ENCODE measurements around the gene CXCL10.

DNA sequence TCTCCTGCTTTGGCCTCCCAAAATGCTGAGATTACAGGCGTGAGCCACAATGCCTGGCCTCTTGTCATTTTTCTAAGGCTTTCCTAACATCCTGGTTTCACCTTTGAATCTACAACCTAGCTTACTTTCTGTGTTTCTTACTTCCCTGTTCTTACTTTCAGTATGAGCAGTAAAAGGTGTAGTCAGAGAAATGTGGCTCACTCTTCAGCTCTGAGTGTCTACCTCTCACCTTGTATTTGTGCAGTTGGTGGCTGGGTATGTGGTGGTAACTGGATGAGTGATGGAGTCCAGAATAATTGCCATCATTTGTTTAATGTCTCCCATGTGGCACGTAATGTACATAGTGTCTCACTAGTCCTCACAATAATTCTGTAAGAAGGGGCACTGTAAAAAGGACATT lies 31.7 kb upstream of the CXCL10 start:
- TF ChIP-seq, protein P1, sequence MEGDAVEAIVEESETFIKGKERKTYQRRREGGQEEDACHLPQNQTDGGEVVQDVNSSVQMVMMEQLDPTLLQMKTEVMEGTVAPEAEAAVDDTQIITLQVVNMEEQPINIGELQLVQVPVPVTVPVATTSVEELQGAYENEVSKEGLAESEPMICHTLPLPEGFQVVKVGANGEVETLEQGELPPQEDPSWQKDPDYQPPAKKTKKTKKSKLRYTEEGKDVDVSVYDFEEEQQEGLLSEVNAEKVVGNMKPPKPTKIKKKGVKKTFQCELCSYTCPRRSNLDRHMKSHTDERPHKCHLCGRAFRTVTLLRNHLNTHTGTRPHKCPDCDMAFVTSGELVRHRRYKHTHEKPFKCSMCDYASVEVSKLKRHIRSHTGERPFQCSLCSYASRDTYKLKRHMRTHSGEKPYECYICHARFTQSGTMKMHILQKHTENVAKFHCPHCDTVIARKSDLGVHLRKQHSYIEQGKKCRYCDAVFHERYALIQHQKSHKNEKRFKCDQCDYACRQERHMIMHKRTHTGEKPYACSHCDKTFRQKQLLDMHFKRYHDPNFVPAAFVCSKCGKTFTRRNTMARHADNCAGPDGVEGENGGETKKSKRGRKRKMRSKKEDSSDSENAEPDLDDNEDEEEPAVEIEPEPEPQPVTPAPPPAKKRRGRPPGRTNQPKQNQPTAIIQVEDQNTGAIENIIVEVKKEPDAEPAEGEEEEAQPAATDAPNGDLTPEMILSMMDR (conservative IDR thresholded peaks at IDR 0.05; ENCODE audit: low read depth, low read length), result no peak
- TF ChIP-seq CEBPB (IDR thresholded peaks at IDR 0.05; ENCODE audit: low read depth, low read length), result no peak
- TF ChIP-seq SMC3 (IDR thresholded peaks at IDR 0.05; ENCODE audit: low read depth, low read length), result no peak
- TF ChIP-seq RFX5 (IDR thresholded peaks at IDR 0.05; ENCODE audit: low read depth, low read length), result no peak
- TF ChIP-seq POLR2A (IDR thresholded peaks at IDR 0.05; ENCODE audit: low read depth, low read length), result no peak
- TF ChIP-seq MAFK (IDR thresholded peaks at IDR 0.05; ENCODE audit: low read depth, low read length), result no peak
- no peak for TF ChIP-seq FOS (IDR thresholded peaks at IDR 0.05; ENCODE audit: low read depth, low read length)
- TF ChIP-seq RCOR1 (IDR thresholded peaks at IDR 0.05; ENCODE audit: insufficient replicate concordance, low read length), result no peak
- TF ChIP-seq BHLHE40 (IDR thresholded peaks at IDR 0.05; ENCODE audit: low read depth, low read length), result no peak
- no peak for TF ChIP-seq CHD1 (IDR thresholded peaks at IDR 0.05; ENCODE audit: low read depth, low read length)
- TF ChIP-seq RAD21 (IDR thresholded peaks at IDR 0.05; ENCODE audit: low read length), result no peak
- TF ChIP-seq NFE2L2 (IDR thresholded peaks at IDR 0.05; ENCODE audit: low read depth, low read length), result no peak
